NB4 (cell line): ENCODE data around the gene PAQR7.

Source experiments
- DNase-seq: peaks from one replicate; pipeline ENCODE4 v3.0.0; 2010; ENCODE audit warnings: low read depth
- H3K4me3 ChIP-seq: one replicate; pipeline ENCODE4 v1.5.1; 2011; ENCODE audit warnings: mild to moderate bottlenecking, low read depth, low read length, moderate library complexity
- MAX ChIP-seq: IDR thresholded peaks from 2 replicates; pipeline ENCODE4 v1.6.1; 2011; ENCODE audit warnings: low read depth, low read length
- MYC ChIP-seq: IDR thresholded peaks from 2 replicates; pipeline ENCODE4 v1.6.1; 2011; ENCODE audit warnings: low read depth, low read length
- POLR2A ChIP-seq: IDR thresholded peaks from 2 replicates; pipeline ENCODE4 v1.6.1; 2011; ENCODE audit warnings: mild to moderate bottlenecking; ENCODE audit not compliant: insufficient read length; ENCODE audit errors: extremely low read depth
- TF ChIP-seq, protein P1 (sequence below): IDR thresholded peaks from one replicate; pipeline ENCODE4 v1.5.1; 2012; ENCODE audit warnings: low read depth, low read length

The PAQR7 gene

DNA sequence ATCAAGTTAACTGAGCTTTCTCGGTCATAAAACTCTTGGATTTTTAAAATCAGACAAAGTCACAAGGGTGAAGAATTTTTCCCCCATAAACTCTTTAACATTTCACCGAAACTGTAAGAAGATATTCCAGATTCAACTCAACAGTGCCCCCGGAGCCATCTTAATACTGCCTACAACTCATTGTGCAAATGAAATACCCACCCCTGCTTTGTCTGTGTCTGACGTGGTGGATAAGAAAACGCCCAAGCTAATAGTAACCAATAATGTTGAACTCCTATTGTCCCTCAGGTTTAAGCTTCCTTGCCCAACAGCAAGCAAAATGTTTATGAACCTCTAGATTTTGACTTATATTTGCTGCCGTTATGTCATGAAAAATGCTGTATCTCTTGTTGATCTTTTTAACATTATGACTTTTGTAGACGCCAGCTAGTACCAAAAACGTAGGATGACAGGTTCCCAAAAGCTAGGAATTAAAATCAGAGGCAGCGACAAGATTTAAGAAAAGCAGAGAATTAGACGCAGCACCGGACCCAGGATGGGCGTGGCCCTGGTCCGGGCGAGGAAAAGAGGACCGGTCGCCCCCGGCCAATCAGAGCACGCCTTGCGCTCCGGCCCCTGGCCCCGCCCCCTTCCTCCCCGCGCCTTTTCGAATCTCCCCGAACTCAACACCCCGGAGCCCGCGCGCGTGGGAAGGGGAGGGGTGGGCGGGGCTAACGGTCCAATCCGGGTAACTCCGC is 29.6 kb upstream of the PAQR7 start:
- peak overlapping the region; percentile 80 for H3K4me3 ChIP-seq
- no peak for TF ChIP-seq MAX
- no peak for TF ChIP-seq POLR2A
- no peak for TF ChIP-seq MYC
- TF ChIP-seq, protein P1, sequence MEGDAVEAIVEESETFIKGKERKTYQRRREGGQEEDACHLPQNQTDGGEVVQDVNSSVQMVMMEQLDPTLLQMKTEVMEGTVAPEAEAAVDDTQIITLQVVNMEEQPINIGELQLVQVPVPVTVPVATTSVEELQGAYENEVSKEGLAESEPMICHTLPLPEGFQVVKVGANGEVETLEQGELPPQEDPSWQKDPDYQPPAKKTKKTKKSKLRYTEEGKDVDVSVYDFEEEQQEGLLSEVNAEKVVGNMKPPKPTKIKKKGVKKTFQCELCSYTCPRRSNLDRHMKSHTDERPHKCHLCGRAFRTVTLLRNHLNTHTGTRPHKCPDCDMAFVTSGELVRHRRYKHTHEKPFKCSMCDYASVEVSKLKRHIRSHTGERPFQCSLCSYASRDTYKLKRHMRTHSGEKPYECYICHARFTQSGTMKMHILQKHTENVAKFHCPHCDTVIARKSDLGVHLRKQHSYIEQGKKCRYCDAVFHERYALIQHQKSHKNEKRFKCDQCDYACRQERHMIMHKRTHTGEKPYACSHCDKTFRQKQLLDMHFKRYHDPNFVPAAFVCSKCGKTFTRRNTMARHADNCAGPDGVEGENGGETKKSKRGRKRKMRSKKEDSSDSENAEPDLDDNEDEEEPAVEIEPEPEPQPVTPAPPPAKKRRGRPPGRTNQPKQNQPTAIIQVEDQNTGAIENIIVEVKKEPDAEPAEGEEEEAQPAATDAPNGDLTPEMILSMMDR = no peak
- DNase-seq = peak; percentile 95

GRCh38 chr1:25903986-25904385 is 28.5 kb upstream of the PAQR7 start:
- TF ChIP-seq MAX (no peak), POLR2A (no peak), MYC (no peak)
- TF ChIP-seq, protein P1 = no peak
- peak overlapping the region; percentile 80 for H3K4me3 ChIP-seq
- DNase-seq = no peak

GRCh38 chr1:25902462-25902861 is 27.0 kb upstream of the PAQR7 start:
- no peak for DNase-seq
- H3K4me3 ChIP-seq = peak overlapping the region; percentile 14
- TF ChIP-seq MYC (no peak), POLR2A (no peak), MAX (no peak)
- TF ChIP-seq, protein P1 = no peak

DNA sequence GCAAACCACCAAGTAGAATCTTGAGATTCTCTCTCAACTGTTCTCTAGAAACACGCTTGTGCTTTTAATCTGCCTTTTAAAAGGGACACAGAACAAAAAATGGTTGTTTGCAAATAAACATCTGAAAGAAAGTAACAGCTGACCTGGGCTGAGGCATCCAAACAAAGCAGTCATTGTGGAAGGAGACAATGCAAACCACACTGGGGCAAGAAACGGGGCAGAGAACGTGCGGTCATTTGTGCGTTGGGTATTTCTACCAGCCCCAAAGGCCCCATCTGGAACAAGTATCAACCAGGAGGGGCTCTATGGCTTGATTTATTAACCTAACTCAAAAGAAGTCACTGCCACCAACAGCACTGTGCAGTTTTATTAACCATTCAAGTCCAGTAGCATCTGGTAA is 24.7 kb upstream of the PAQR7 start:
- TF ChIP-seq MAX (no peak), POLR2A (no peak), MYC (no peak)
- TF ChIP-seq, protein P1 = no peak
- H3K4me3 ChIP-seq = no peak overlapping the region
- no peak for DNase-seq

- no peak for DNase-seq
- TF ChIP-seq MAX (no peak), MYC (no peak), POLR2A (no peak)
- TF ChIP-seq, protein P1 = no peak
- H3K4me3 ChIP-seq = no peak overlapping the region
These were observed 24.3 kb upstream of the PAQR7 start for GRCh38 chr1:25899792-25900191.
